ENCODE measurements around the gene CRISPLD2.
"Not testable (repeated sequence)": the region's sequence is repeated elsewhere in the genome, so short reads cannot be mapped to it uniquely, and the experiment has no call there.

Gene CRISPLD2

DNA sequence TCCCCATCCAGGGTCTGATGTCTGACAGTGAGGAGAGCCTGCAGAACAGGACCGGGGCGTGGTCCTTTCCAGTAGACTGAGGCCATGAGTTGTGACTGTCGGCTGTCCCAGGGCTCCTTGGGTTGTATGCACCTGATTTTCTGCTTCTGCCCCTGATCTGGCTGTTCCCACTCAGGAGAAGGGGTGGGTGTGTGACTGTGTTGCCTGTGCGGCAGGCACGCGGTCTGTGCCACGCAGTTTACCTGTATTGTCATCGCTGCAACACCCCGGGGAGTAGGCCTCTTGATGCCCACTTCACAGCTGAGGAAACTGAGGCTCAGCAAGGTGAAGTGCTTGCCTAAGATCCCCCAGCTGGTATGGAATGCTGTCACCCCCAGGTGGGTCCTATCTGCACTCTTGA lies 1.4 kb downstream of the CRISPLD2 start:
- DNase-seq (ENCODE audit: low read depth in 1 of 2, low spot score in 1 of 2): no peak

DNA sequence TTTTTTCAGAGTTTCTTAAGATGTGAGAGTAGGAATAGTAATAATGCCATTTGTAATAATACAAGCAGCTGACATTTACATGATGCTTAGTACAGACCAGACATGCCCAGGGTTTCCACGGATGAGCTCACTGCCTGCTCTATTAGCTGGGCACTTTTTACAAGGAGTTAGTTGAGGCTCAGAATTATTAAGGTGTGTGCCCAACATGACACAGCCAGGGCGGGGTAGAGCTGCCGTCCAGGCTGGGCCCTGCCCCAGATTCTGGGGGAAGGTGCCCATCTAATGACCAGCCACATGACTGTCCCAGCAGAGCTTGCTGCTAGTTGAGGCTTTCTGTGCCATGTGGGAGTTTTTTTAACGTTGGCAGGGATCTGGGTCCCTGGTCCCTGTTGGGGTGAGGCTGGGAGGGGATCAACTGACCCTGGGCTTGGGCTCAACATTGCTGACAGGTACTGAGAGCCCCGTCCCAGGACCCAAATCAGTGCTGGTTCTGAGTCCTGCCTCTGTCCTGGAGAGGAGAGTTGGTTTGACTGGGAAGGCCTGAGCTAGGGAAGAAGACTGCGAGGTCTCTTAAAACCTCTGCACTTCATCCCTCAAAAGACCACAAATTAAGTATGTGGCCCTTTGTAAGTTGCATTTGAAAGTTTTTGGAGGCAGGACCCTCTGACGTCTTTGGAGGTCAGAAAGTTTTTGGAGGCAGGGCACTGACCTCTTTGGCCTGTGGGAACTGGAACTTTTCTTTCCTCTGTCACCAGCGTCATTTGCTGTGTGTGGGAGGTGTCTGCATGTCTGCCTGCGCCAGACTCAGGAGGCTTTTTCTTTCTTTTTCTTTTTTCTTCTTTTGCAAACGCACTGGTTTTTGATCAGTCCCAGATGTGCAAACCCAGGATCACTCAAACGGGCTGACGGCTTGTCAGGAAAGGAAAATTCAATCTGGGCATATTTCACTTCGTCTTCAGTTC lies 2.2 kb downstream of the CRISPLD2 start:
- DNase-seq (ENCODE audit: low read depth in 1 of 2, low spot score in 1 of 2): no peak

DNA sequence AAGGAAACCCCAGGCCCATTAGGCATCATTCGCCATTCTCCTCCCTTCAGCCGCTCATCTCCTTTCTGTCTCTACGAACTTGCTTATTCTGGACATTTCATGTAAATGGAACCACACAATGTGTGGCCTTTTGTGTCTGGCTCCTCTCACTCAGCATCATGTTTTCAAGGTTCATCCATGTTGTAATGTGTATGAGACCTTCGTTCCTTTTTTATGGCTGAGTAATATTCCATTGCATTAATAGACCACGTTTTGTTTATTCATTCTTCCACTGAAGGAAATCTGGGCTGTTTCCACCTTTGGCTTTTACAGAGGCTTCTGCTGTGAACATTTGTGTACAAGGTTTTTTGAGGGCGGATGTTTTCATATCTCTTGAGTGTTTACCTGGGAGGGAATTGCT lies 3.2 kb downstream of the CRISPLD2 start:
- DNase-seq (ENCODE audit: low read depth in 1 of 2, low spot score in 1 of 2): no peak

DNA sequence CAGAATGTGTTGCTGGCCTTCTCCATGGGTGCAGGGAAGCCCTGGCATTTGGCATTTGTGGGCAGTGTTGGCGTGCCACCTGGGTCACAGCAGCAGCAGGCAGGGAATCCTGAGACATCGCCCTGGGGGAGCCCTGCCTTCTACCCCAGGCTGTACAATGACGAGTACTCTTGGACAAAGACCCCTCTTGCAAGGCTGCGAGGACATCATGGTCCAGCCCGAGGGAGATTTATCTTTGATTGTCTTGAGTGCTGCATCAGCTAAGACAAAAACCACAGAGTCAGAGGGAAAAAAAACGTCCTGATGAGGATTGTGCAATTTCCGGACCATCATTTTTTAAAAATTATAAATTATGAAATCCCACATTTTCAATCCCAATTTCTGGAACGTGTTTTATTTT lies 3.7 kb downstream of the CRISPLD2 start:
- no peak for DNase-seq (ENCODE audit: low read depth in 1 of 2, low spot score in 1 of 2)

DNA sequence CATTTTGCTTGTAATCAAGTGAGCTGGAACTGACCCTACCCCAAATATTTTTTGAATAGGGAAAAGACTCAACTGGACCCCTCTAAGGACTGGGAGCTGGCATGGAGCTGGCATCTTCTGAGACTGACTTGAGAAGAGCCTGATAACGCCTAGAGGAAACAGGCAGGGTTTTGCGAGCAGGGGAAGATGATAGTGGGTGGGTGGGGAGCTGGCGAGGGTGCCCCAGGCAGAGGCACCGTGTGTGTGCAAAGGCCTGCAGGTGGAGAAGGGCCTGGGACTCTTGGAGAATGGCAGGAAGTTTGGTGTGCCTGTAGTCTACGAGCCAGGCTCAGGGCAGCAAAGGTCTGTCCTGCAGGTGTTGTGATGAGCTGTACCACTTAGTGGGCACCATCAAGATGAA lies 4.1 kb downstream of the CRISPLD2 start:
- no peak for DNase-seq (ENCODE audit: low read depth in 1 of 2, low spot score in 1 of 2)

DNA sequence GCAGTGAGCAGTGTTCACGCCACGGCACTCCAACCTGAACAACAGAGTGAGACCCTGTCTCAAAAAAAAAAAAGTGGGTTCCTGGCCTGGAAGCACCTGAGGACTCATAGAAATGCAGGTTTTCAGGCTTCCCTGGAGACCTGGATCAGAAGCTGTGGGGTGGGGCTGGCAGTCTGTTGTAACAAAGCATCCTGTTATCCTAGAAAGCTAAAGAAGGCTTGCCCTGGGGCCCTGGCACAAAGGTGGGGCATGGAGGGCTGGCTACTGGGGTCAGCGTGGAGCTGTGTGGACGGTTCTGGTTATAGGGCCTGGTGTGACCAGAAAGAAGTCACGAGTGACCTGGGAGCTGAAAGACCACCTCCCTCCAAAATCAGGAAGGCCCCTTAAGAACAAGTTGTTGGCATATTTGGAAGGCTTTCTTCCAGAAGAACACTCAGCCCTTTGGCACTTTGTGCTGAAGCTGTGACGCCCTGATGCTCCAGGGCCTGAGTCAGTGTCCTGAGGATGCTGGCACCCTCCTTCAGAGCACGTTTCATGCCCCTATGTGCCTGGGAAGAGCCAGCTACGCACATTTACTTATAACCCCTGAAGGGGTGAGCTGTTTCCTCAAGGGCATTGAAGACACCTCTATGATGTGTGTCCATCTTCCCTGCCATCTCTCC lies 6.2 kb downstream of the CRISPLD2 start:
- no peak for DNase-seq (ENCODE audit: low read depth in 1 of 2, low spot score in 1 of 2)

DNA sequence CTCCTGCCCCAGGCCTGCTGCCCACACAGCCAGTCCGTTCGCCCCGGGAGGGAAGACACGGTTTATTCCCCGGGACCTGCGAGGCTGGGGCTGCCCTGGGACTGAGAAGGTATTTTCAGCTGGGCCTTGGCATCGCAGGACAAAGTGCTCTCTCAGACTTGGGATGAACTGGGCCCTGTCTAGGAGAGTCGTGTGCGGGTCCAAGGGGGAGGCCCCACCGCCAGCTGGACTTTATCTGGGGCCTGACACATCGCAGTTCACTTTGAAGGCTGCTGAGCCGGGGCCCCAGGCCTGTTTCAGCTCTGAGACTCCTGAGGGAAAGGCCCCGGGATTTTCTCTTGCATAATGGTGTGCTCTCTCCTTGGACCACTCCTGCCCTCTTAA lies 6.8 kb downstream of the CRISPLD2 start:
- no peak for DNase-seq (ENCODE audit: low read depth in 1 of 2, low spot score in 1 of 2)

DNA sequence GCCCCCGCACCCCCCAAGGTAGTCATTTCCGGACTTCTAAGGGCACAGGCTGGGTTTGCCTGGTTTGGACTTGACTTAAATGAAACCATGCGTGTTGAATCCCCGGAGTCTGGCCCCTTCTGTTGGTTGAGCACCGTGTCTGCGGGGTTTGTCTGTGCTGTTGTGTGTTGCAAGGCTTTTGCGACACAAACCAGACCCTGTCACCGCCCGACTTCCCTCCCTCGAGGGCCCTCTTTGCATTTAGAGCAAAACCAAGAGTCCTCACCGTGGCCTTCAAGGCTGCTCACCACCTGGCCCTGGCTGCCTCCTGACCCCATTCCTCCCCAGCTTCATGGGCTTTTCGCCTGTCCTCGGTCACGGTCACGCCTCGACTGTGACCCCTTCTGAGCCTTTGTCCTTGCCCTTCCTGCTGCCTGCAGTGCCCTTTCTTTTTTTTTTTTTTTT lies 7.4 kb downstream of the CRISPLD2 start:
- DNase-seq (ENCODE audit: low read depth in 1 of 2, low spot score in 1 of 2): no peak

DNA sequence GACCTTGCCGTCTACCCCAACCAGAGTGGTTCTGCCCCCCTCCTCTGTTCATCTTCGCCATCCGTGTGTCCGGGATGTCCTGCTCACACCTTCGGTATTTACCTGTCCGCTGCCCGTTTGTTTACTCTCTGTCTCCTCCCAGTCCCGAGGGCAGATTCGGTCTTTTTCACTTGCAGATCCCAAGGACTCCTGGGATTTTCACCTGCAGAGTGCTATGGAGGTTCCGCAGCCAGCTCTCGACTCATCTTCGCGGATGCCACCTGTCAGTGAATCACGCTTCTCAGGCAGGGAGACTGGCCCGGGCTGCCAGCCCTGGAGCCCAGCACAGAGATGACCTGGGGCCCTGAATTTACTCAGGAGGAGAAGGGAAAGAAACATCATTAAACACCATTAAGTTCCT lies 8.1 kb downstream of the CRISPLD2 start:
- no peak for DNase-seq (ENCODE audit: low read depth in 1 of 2, low spot score in 1 of 2)

DNA sequence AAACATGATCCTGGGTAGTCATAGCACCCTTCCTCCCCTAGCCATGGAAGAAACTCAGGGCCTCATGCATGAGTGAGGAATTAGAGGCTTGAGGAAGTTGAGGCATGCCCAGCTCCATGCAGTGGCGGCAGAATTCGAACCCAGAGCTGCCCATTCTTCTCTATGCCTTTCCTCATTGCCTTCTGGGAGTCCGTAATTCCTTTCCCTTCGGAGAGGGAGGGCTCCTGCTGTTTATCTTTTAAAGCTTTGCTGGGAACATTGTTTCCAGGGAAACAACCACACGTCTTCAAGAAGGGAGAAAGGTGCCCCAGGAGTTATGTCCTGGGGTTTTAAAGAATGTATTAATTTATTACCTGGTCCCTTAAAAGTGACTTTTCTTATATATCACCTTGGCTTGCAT lies 8.5 kb downstream of the CRISPLD2 start:
- no peak for DNase-seq (ENCODE audit: low read depth in 1 of 2, low spot score in 1 of 2)

DNA sequence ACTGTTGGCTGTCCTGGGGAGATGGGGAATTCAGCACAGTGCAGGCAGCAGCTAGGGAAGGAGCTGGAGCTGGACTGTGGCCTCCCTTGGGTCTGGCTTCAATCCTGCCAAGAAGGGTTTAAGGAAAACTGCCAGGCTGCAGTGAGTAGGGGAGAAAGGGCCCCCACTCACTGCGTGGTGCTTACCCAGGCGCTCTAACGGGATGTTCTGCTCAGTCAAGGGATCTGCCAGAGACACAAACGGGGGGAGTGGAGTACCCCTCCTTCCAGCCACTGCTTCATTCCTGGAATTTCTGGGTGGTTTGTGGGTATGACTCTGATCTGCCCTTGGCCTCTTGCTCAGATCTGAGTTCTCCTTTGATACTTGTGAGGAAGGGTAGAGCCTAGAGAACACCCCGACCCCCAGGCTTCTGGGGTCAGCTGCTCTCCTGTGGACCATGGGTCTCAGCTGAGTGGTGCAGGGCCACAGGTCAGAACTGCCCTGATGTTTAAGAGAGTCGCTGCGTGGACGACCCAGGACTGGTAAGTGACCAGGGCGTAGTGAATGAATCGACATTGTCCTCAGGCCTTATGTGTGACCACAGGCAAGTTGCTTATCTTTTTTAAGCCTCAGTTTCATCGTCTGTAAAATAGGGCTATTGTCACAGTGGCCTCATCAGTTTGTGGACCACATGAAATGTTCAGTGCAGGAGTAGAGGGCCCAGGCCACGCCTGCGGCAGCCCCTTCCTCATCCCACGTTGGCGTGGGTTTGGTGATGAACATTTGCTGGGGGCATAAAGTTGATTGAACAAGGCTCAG lies 9.6 kb downstream of the CRISPLD2 start:
- DNase-seq (ENCODE audit: low read depth in 1 of 2, low spot score in 1 of 2): no peak

DNA sequence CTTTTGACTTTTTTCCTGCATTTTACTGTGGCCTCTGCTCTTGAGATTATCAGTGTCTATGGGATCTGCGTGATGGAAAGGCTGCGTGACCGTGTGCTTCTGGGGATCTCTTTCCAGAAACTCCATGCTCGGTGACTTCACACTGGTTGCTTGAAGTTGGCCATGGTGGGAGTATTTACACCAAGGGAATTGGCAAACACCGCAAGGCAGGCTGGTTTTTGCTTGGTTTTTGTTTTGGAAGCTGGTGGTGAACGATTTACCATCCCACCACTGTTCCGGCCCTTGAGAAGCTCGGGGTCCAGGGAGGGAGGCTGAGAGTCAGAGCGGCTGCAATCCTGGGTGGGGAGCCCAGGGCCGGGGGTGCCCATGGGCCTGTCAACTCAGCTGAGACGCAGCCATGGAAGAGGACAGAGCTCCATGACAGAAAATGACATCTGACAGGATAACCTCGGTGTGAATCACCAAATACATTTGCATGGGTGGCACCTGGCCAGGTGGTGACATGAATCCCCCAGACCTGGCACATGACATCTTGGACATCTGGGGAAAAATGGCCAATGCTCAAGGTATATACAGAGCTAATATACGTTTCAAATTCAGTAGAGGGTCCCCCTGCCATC lies 11.1 kb downstream of the CRISPLD2 start:
- DNase-seq (ENCODE audit: low read depth in 1 of 2, low spot score in 1 of 2): no peak

DNA sequence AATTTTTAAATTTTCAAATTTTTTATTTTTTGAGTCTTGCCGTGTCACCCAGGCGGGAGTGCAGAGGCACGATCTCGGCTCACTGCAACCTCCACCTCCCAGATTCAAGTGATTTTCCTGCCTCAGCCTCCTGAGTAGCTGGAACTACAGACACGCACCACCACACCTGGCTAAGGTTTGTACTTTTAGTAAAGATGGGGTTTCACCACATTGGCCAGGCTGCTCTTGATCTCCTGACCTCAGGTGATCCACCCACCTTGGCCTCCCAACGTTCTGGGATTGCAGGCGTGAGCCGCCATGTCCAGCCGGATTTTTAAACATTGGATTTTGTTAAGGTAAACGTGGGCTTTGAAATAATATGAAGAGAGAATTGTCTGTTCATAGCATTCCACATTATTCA lies 11.9 kb downstream of the CRISPLD2 start:
- DNase-seq (ENCODE audit: low read depth in 1 of 2, low spot score in 1 of 2): not testable (repeated sequence)

DNA sequence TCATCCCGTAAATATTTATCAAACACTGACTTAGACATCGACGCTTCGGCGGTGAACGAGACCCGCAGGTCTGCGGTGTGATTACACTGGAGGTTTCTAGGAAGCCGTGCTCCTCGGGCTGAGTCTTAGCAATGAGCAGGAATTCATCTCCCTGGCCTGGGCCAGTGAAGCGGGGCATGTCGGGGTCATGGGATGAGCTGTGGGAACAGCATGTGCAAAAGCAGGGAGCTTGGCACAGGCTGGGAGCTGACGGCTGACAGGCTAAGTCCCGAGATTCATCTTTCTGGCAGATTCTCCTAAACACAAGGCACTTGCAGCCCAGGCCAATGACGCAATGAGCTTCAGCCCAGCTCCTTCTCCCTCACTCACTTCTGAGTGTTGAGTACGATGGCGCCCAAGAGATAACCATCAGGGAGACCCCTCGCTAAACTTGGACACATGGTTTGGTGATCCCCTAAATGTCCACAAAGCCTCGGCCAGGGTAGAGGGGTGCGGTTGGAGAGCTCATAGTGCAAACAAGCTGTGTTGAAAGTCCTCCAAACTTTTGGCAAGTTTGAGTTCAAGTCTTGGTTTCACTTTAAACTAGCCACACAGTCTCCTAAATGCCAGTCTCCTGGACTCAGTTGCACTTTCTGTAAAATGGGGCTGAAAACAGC lies 12.8 kb downstream of the CRISPLD2 start:
- no peak for DNase-seq (ENCODE audit: low read depth in 1 of 2, low spot score in 1 of 2)

DNA sequence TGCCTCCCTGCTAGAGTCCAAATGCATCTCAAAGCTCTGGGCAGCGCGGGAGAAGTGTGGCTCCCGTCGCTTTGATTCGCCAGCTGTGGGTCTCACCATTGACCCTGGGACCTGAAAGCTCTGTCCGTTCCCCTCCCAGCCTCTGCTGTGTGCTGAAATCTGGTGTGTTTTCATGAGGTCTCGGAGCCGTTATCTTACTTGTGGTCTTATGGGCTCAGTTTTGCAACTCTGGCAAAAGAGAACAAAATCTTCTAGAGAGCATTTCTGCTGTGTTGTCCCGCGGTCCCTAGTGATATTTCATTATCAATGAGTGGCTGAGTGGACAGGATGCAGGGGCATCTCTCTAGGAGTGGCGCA lies 13.3 kb downstream of the CRISPLD2 start:
- no peak for DNase-seq (ENCODE audit: low read depth in 1 of 2, low spot score in 1 of 2)

DNA sequence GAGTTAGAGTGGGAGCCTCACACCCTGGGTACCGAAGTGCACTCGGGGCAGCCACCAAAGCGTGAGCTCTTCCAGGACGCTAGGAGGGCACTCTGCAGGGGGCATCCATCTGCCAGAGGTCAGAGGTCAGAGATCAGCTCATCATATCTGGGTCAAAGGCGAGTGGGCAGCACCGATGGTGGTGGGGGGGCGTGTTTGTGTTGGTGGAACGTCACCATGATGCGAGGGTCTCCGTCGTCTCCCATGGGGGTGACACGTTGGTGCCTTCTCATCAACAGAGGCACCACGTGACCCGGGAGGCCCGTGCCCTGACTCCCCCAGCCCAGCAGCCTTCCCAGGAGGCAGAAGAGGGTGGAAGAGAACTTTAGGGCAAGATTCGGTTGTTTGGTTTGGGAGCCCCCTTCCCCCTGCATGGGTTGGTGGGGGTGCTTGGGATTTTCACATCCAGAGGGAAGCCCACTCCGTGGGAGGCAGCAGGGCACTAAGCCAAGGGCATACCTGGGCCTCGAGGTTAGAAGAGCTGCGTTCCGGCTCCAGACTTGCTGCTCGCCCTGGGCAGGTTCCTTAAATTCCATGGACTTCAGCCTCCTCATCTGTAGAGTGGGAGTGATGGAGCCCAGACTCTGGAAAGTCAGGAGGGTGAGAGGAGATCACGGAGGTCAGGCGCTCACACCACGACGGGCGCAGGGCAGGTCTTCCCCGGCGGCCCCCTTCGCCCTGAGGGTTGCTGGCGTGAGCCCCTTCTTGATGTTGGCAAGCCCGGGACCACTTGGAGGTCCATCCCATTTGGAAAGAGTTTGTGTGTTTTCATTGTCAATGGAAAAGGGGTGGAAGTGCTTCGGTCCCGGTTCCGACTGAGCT lies 14.0 kb downstream of the CRISPLD2 start:
- no peak for DNase-seq (ENCODE audit: low read depth in 1 of 2, low spot score in 1 of 2)

DNA sequence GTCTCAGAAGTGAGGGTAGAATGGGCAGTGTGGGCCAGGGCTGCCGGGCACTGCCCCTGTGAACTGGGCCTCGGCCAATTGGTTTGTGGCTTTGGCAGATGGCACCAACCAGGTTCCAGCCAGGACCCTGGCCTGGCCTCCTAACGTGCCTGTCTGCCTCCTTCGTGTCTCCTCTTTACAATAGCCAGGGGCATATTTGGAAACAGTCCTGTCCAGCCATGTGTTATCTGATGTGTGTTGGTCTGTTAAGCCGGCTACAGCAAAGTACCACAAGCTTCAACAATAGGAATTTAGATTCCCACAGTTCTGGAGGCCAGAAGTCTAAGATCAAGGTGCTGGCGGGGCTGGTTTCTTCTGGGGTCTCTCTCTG lies 14.6 kb downstream of the CRISPLD2 start:
- no peak for DNase-seq (ENCODE audit: low read depth in 1 of 2, low spot score in 1 of 2)

DNA sequence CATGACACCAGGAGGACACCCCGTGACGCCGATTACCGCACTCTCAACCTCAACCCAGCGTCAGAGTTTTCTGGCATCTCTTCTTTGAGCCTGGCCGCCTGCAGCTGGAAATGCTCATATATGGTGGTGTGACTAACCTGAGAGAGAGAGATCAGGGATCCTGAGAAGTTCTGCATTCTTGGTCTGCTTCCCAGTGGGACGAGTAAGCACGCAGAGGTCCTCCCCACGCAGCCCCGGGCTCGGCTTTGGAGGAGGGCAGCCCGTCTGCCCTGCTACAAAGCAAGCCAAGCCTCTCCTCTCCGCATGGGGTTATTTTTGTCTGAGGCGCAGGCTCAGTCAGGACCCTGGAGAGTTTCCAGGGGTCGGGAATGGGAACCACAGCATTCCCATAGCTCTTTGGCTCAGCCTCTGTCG lies 16.5 kb downstream of the CRISPLD2 start:
- DNase-seq (ENCODE audit: low read depth in 1 of 2, low spot score in 1 of 2): no peak

DNA sequence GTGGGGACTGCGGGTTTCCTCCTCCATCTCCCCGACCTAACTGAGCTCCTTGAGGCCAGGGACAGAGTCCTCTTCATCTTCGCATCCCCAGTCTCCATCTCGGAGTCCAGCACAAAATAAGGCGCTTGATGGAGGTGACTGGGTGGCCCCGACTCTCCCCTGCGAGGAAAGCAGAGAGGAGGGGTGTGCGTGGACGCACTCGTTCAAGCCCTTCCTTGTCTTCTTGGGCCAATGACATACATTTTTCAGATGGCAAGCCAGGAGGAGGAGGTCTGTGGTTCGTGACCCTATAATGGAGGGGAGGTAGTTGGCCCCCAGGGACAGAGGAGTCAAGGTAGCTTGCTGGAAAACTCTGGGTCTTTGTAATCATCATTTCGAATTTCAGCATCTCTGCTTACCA lies 17.2 kb downstream of the CRISPLD2 start:
- no peak for DNase-seq (ENCODE audit: low read depth in 1 of 2, low spot score in 1 of 2)

DNA sequence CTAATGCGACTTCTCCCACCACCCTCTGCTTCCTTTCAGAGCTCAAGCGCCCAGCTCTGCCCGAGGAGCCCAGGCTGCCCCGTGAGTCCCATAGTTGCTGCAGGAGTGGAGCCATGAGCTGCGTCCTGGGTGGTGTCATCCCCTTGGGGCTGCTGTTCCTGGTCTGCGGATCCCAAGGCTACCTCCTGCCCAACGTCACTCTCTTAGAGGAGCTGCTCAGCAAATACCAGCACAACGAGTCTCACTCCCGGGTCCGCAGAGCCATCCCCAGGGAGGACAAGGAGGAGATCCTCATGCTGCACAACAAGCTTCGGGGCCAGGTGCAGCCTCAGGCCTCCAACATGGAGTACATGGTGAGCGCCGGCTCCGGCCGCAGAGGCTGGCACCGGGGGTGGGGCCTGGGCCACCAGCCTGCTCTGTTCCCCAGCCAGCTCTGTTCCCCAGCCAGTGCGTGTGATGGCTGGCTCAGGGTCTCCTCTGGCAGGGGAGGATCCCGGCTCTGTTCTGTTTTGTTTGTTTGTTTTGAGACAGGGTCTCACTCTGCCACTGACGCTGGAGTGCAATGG lies 18.7 kb downstream of the CRISPLD2 start:
- DNase-seq (ENCODE audit: low read depth in 1 of 2, low spot score in 1 of 2): no peak
